Measurements from ENCODE around the gene CUX1.

The CUX1 gene

GRCh38 chr7:102236102-102236501 is 418.7 kb downstream of the CUX1 start:
- no peak overlapping the region for H3K4me3 ChIP-seq (ENCODE audit: low read depth, low read length)
- ChIA-PET POLR2A (no interaction called here), CTCF (interaction anchor here (0.6 to 3.6 kb wide), 29 partner anchors 9 to 693 kb away, joined by 3 to 28 read pairs (median 4); no protein-coding TSS in a partner anchor)
- DNase-seq (ENCODE audit: low read depth, low spot score): no peak
- no peak for TF ChIP-seq CTCF (IDR thresholded peaks at IDR 0.05; ENCODE audit: insufficient read depth, low read length, missing control alignments)

- no peak for DNase-seq (ENCODE audit: low read depth, low spot score)
- POLR2A ChIA-PET: no interaction called here
- CTCF ChIA-PET: interaction anchor here (0.5 to 3.6 kb wide), 41 partner anchors 8 to 696 kb away, joined by 3 to 28 read pairs (median 4); no protein-coding TSS in a partner anchor
- TF ChIP-seq CTCF (IDR thresholded peaks at IDR 0.05; ENCODE audit: insufficient read depth, low read length, missing control alignments): peak; percentile 77
- H3K4me3 ChIP-seq (ENCODE audit: low read depth, low read length): no peak overlapping the region
Observed at GRCh38 chr7:102236592-102237287, 419.3 kb downstream of the CUX1 start.

- DNase-seq (ENCODE audit: low read depth, low spot score): no peak
- no peak for TF ChIP-seq CTCF (IDR thresholded peaks at IDR 0.05; ENCODE audit: insufficient read depth, low read length, missing control alignments)
- no peak overlapping the region for H3K4me3 ChIP-seq (ENCODE audit: low read depth, low read length)
- ChIA-PET CTCF (interaction anchor here (0.9 to 2.7 kb wide), 4 partner anchors 8 to 697 kb away, joined by 3 to 11 read pairs (median 4); no protein-coding TSS in a partner anchor), POLR2A (no interaction called here)
Observed at GRCh38 chr7:102239206-102239820, 421.9 kb downstream of the CUX1 start.

- POLR2A ChIA-PET: no interaction called here
- H3K4me3 ChIP-seq (ENCODE audit: low read depth, low read length): no peak overlapping the region
- no peak for TF ChIP-seq CTCF (IDR thresholded peaks at IDR 0.05; ENCODE audit: insufficient read depth, low read length, missing control alignments)
- DNase-seq (ENCODE audit: low read depth, low spot score): no peak
- CTCF ChIA-PET: interaction anchor here (1.2 to 1.9 kb wide), 2 partner anchors 640 to 697 kb away, joined by 4 to 8 read pairs; no protein-coding TSS in a partner anchor
Observed at GRCh38 chr7:102241431-102241830, 424.0 kb downstream of the CUX1 start.

GRCh38 chr7:102244601-102245000 is 427.2 kb downstream of the CUX1 start:
- POLR2A ChIA-PET: no interaction called here
- no peak overlapping the region for H3K4me3 ChIP-seq (ENCODE audit: low read depth, low read length)
- DNase-seq (ENCODE audit: low read depth, low spot score): no peak
- no peak for TF ChIP-seq CTCF (IDR thresholded peaks at IDR 0.05; ENCODE audit: insufficient read depth, low read length, missing control alignments)
- CTCF ChIA-PET: interaction anchor here (1.1 to 1.6 kb wide), 2 partner anchors 8 to 11 kb away, joined by 3 to 4 read pairs; no protein-coding TSS in a partner anchor

GRCh38 chr7:102248081-102248455 is 430.6 kb downstream of the CUX1 start:
- CTCF ChIA-PET: interaction anchor here (1.1 kb wide), 1 partner anchor 9 kb away, joined by 3 read pairs; no protein-coding TSS in a partner anchor
- no peak for DNase-seq (ENCODE audit: low read depth, low spot score)
- no peak for TF ChIP-seq CTCF (IDR thresholded peaks at IDR 0.05; ENCODE audit: insufficient read depth, low read length, missing control alignments)
- POLR2A ChIA-PET: no interaction called here
- H3K4me3 ChIP-seq (ENCODE audit: low read depth, low read length): no peak overlapping the region
